K562 (cell line): ENCODE measurements around the gene ARHGAP26. TPM values are rescaled to one million over a fixed set of nuclear protein-coding genes. Genes with fewer than 3 reads are reported as not detected.

Source experiments
- ATF7 ChIP-seq: fragments of 450-650 bp; IDR thresholded peaks from 2 replicates; pipeline ENCODE4 v1.7.1; 2014; ENCODE audit warnings: mild to moderate bottlenecking, moderate library complexity
- DIDO1 ChIP-seq: fragments of 450-650 bp; IDR thresholded peaks from 2 replicates; pipeline ENCODE4 v1.6.1; 2016; ENCODE audit warnings: low read depth, missing biosample characterization, missing genetic modification characterization
- GATAD2A ChIP-seq: fragments of 450-650 bp; IDR thresholded peaks from 2 replicates; pipeline ENCODE4 v1.6.1; 2017
- MAFF ChIP-seq: IDR thresholded peaks from 2 replicates; pipeline ENCODE4 v1.6.1; 2012; ENCODE audit warnings: low read length, improper control_type of control experiment
- NFE2 ChIP-seq: IDR thresholded peaks from 2 replicates; pipeline ENCODE4 v1.6.1; 2014; ENCODE audit warnings: antibody characterized with exemption, low read depth
- POLR2G ChIP-seq: fragments of 200-400 bp; formaldehyde crosslinking; IDR thresholded peaks from 2 replicates; pipeline ENCODE4 v1.6.1; 2017; ENCODE audit warnings: low read depth, mild to moderate bottlenecking, antibody characterized with exemption, low read length, moderate library complexity
- RBBP5 ChIP-seq: fragments of 200-600 bp; sonication (generic); IDR thresholded peaks from 2 replicates; pipeline ENCODE4 v1.6.1; 2012; ENCODE audit warnings: borderline replicate concordance, mild to moderate bottlenecking, low read length, control low read depth, inconsistent platforms; ENCODE audit not compliant: insufficient read depth, poor library complexity, severe bottlenecking
- ZFX ChIP-seq: sonication (generic); formaldehyde crosslinking; IDR thresholded peaks from 2 replicates; pipeline ENCODE4 v1.8.0; 2022; ENCODE audit warnings: mild to moderate bottlenecking, missing genetic modification reagents, moderate library complexity
- polyA plus RNA-seq, 8 experiments: library from polyadenylated mRNA; depleted of rRNA in 4 of 8; stranded (reverse) in 5 of 8; unstranded in 3 of 8; fragments of >200 nt; fragmentation: Nextera tagmentation in 2 of 8; fragmentation: Illumina TruSeq in 1 of 8; extraction: Ambion mirVana in 2 of 8; extraction: Trizol in 1 of 8; gene quantifications; 2 replicates each; pipeline versions ENCODE4 v1.2.1 to v1.2.3, GENCODE V29; 2011 to 2014; ENCODE audit warnings: inconsistent platforms in 1 of 8, missing spikeins in 1 of 8
- total RNA-seq, 7 experiments: library from RNA; depleted of rRNA in 6 of 7; stranded (reverse); fragments of >200 nt in 6 of 7; fragmentation: Illumina TruSeq in 2 of 7; extraction: Trizol in 2 of 7; gene quantifications; 2 replicates each; pipeline versions ENCODE4 v1.2.1 to v1.2.3, GENCODE V29; 2011 to 2021; ENCODE audit warnings: low replicate concordance in 1 of 7
- TF ChIP-seq, protein P1 (sequence below): sonication (generic); formaldehyde crosslinking; IDR thresholded peaks from 2 replicates; pipeline ENCODE4 v1.8.0; 2022; ENCODE audit warnings: mild to moderate bottlenecking, missing genetic modification reagents
- TF ChIP-seq, protein P2 (sequence below): IDR thresholded peaks from 2 replicates; pipeline ENCODE4 v1.6.1; 2011; ENCODE audit warnings: borderline replicate concordance, low read depth, mild to moderate bottlenecking, moderate library complexity, low read length; ENCODE audit not compliant: insufficient read depth, poor library complexity, severe bottlenecking
- TF ChIP-seq, protein P3 (sequence below): fragments of 450-650 bp; IDR thresholded peaks from 2 replicates; pipeline ENCODE4 v1.6.1; 2016; ENCODE audit warnings: missing biosample characterization, missing genetic modification characterization
- TF ChIP-seq, protein P4 (sequence below): fragments of 450-650 bp; IDR thresholded peaks from 2 replicates; pipeline ENCODE4 v1.6.1; 2016; ENCODE audit warnings: mild to moderate bottlenecking, moderate library complexity

The ARHGAP26 gene
- total and polyA plus RNA-seq, 9 of the 15 experiments (the other 6 are each of a cell fraction or from before 2014, with no cell fraction given) = 0.13 to 1.1 (median 0.55) TPM

DNA sequence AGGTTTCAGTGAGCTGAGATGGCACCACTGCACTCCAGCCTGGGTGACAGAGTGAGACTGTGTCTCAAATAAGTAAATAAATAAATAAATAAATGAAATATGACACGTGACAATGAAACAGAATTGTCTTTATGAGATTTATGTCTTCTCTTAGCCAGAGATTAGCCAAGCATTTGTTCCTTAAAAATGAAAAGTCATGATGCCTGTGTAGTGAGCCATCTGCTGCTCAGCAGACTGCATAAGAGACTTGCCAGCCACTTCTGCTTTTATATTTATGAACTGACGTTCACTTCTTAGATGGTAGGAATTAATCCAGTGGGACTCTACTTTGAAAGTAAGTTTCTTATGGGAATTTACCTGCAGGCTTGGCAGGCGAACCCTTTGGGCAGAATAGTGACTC lies 405.9 kb downstream of the ARHGAP26 start (continued):
- TF ChIP-seq, protein P1, sequence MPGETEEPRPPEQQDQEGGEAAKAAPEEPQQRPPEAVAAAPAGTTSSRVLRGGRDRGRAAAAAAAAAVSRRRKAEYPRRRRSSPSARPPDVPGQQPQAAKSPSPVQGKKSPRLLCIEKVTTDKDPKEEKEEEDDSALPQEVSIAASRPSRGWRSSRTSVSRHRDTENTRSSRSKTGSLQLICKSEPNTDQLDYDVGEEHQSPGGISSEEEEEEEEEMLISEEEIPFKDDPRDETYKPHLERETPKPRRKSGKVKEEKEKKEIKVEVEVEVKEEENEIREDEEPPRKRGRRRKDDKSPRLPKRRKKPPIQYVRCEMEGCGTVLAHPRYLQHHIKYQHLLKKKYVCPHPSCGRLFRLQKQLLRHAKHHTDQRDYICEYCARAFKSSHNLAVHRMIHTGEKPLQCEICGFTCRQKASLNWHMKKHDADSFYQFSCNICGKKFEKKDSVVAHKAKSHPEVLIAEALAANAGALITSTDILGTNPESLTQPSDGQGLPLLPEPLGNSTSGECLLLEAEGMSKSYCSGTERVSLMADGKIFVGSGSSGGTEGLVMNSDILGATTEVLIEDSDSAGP (CRISPR knock-in tag) = no peak
- TF ChIP-seq ZFX (CRISPR knock-in tag) (no peak), RBBP5 (no peak), ATF7 (no peak), MAFF (peak; percentile 13; the same call in 1 of the 2 replicates), NFE2 (peak; percentile 68), DIDO1 (tag) (no peak), GATAD2A (no peak), POLR2G (no peak)
- TF ChIP-seq, protein P2, sequence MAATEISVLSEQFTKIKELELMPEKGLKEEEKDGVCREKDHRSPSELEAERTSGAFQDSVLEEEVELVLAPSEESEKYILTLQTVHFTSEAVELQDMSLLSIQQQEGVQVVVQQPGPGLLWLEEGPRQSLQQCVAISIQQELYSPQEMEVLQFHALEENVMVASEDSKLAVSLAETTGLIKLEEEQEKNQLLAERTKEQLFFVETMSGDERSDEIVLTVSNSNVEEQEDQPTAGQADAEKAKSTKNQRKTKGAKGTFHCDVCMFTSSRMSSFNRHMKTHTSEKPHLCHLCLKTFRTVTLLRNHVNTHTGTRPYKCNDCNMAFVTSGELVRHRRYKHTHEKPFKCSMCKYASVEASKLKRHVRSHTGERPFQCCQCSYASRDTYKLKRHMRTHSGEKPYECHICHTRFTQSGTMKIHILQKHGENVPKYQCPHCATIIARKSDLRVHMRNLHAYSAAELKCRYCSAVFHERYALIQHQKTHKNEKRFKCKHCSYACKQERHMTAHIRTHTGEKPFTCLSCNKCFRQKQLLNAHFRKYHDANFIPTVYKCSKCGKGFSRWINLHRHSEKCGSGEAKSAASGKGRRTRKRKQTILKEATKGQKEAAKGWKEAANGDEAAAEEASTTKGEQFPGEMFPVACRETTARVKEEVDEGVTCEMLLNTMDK = no peak
- TF ChIP-seq, protein P3, sequence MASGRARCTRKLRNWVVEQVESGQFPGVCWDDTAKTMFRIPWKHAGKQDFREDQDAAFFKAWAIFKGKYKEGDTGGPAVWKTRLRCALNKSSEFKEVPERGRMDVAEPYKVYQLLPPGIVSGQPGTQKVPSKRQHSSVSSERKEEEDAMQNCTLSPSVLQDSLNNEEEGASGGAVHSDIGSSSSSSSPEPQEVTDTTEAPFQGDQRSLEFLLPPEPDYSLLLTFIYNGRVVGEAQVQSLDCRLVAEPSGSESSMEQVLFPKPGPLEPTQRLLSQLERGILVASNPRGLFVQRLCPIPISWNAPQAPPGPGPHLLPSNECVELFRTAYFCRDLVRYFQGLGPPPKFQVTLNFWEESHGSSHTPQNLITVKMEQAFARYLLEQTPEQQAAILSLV (tag) = no peak
- TF ChIP-seq, protein P4, sequence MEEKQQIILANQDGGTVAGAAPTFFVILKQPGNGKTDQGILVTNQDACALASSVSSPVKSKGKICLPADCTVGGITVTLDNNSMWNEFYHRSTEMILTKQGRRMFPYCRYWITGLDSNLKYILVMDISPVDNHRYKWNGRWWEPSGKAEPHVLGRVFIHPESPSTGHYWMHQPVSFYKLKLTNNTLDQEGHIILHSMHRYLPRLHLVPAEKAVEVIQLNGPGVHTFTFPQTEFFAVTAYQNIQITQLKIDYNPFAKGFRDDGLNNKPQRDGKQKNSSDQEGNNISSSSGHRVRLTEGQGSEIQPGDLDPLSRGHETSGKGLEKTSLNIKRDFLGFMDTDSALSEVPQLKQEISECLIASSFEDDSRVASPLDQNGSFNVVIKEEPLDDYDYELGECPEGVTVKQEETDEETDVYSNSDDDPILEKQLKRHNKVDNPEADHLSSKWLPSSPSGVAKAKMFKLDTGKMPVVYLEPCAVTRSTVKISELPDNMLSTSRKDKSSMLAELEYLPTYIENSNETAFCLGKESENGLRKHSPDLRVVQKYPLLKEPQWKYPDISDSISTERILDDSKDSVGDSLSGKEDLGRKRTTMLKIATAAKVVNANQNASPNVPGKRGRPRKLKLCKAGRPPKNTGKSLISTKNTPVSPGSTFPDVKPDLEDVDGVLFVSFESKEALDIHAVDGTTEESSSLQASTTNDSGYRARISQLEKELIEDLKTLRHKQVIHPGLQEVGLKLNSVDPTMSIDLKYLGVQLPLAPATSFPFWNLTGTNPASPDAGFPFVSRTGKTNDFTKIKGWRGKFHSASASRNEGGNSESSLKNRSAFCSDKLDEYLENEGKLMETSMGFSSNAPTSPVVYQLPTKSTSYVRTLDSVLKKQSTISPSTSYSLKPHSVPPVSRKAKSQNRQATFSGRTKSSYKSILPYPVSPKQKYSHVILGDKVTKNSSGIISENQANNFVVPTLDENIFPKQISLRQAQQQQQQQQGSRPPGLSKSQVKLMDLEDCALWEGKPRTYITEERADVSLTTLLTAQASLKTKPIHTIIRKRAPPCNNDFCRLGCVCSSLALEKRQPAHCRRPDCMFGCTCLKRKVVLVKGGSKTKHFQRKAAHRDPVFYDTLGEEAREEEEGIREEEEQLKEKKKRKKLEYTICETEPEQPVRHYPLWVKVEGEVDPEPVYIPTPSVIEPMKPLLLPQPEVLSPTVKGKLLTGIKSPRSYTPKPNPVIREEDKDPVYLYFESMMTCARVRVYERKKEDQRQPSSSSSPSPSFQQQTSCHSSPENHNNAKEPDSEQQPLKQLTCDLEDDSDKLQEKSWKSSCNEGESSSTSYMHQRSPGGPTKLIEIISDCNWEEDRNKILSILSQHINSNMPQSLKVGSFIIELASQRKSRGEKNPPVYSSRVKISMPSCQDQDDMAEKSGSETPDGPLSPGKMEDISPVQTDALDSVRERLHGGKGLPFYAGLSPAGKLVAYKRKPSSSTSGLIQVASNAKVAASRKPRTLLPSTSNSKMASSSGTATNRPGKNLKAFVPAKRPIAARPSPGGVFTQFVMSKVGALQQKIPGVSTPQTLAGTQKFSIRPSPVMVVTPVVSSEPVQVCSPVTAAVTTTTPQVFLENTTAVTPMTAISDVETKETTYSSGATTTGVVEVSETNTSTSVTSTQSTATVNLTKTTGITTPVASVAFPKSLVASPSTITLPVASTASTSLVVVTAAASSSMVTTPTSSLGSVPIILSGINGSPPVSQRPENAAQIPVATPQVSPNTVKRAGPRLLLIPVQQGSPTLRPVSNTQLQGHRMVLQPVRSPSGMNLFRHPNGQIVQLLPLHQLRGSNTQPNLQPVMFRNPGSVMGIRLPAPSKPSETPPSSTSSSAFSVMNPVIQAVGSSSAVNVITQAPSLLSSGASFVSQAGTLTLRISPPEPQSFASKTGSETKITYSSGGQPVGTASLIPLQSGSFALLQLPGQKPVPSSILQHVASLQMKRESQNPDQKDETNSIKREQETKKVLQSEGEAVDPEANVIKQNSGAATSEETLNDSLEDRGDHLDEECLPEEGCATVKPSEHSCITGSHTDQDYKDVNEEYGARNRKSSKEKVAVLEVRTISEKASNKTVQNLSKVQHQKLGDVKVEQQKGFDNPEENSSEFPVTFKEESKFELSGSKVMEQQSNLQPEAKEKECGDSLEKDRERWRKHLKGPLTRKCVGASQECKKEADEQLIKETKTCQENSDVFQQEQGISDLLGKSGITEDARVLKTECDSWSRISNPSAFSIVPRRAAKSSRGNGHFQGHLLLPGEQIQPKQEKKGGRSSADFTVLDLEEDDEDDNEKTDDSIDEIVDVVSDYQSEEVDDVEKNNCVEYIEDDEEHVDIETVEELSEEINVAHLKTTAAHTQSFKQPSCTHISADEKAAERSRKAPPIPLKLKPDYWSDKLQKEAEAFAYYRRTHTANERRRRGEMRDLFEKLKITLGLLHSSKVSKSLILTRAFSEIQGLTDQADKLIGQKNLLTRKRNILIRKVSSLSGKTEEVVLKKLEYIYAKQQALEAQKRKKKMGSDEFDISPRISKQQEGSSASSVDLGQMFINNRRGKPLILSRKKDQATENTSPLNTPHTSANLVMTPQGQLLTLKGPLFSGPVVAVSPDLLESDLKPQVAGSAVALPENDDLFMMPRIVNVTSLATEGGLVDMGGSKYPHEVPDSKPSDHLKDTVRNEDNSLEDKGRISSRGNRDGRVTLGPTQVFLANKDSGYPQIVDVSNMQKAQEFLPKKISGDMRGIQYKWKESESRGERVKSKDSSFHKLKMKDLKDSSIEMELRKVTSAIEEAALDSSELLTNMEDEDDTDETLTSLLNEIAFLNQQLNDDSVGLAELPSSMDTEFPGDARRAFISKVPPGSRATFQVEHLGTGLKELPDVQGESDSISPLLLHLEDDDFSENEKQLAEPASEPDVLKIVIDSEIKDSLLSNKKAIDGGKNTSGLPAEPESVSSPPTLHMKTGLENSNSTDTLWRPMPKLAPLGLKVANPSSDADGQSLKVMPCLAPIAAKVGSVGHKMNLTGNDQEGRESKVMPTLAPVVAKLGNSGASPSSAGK = no peak
